Loucy (cell line): ENCODE data around the gene FOXO6.

ENCODE experiments used
- H2AFZ ChIP-seq: fragments of 200-600 bp; sonication (generic); 2 replicates; pipeline ENCODE4 v1.6.0; 2016; ENCODE audit warnings: antibody characterized with exemption, mild to moderate bottlenecking, low read length, moderate library complexity
- H3F3A ChIP-seq: fragments of 200-600 bp; 2 replicates; pipeline ENCODE4 v1.6.0; 2016; ENCODE audit warnings: antibody characterized with exemption, low read depth, mild to moderate bottlenecking
- H3K27me3 ChIP-seq: fragments of 200-600 bp; sonication (generic); 2 replicates; pipeline ENCODE4 v1.6.1; 2014; ENCODE audit warnings: low read length, mild to moderate bottlenecking; ENCODE audit not compliant: insufficient read depth, poor library complexity, severe bottlenecking
- H3K36me3 ChIP-seq: fragments of 200-600 bp; sonication (generic); 2 replicates; pipeline ENCODE4 v1.6.1; 2016; ENCODE audit warnings: low read length; ENCODE audit not compliant: insufficient read depth
- H3K4me1 ChIP-seq: fragments of 200-600 bp; sonication (generic); 2 replicates; pipeline ENCODE4 v1.5.1; 2014; ENCODE audit warnings: low read length, mild to moderate bottlenecking; ENCODE audit not compliant: insufficient read depth, poor library complexity, severe bottlenecking
- H3K4me2 ChIP-seq: fragments of 200-600 bp; sonication (generic); 2 replicates; pipeline ENCODE4 v1.6.0; 2014; ENCODE audit warnings: antibody characterized with exemption, low read length, low read depth, mild to moderate bottlenecking; ENCODE audit not compliant: poor library complexity, severe bottlenecking
- H3K4me3 ChIP-seq: fragments of 200-600 bp; sonication (generic); 2 replicates; pipeline ENCODE4 v1.5.1; 2014; ENCODE audit warnings: low read length, mild to moderate bottlenecking, mixed read lengths; ENCODE audit not compliant: poor library complexity, severe bottlenecking
- H3K79me2 ChIP-seq: fragments of 200-600 bp; sonication (generic); 2 replicates; pipeline ENCODE4 v1.6.1; 2014; ENCODE audit warnings: low read length; ENCODE audit not compliant: insufficient read depth
- H3K9ac ChIP-seq: fragments of 200-600 bp; sonication (generic); 2 replicates; pipeline ENCODE4 v1.6.0; 2014; ENCODE audit warnings: mild to moderate bottlenecking, low read depth, low read length, moderate library complexity; ENCODE audit not compliant: poor library complexity, severe bottlenecking
- H3K9me2 ChIP-seq: fragments of 200-600 bp; sonication (generic); replicated peaks from 2 replicates; pipeline ENCODE4 v1.6.1; 2016; ENCODE audit warnings: low read depth, low read length, mixed read lengths
- H3K9me3 ChIP-seq: fragments of 200-600 bp; sonication (generic); 2 replicates; pipeline ENCODE4 v1.6.1; 2014; ENCODE audit warnings: mild to moderate bottlenecking, antibody characterized with exemption, low read length, low read depth; ENCODE audit not compliant: insufficient read depth
- H4K20me1 ChIP-seq: fragments of 200-600 bp; sonication (generic); 2 replicates; pipeline ENCODE4 v1.6.0; 2014; ENCODE audit warnings: antibody characterized with exemption, low read length, mild to moderate bottlenecking; ENCODE audit not compliant: insufficient read depth, poor library complexity, severe bottlenecking
- EZH2phosphoT487 ChIP-seq: fragments of 200-600 bp; IDR thresholded peaks from 2 replicates; pipeline ENCODE4 v1.6.1; 2018; ENCODE audit warnings: antibody characterized with exemption, mild to moderate bottlenecking, moderate library complexity, borderline replicate concordance
- TF ChIP-seq, protein P1 (sequence below): fragments of 200-600 bp; sonication (generic); conservative IDR thresholded peaks from 2 replicates; pipeline ENCODE4 v1.5.1; 2014; ENCODE audit warnings: mild to moderate bottlenecking, antibody characterized with exemption, low read length

The FOXO6 gene

GRCh38 chr1:41397020-41397419 is 35.8 kb downstream of the FOXO6 start:
- no peaks in the 10 kb centered on the region for H4K20me1 ChIP-seq
- no peaks in the 10 kb centered on the region for H3K27me3 ChIP-seq
- H3F3A ChIP-seq = no peaks in the 10 kb centered on the region
- H3K9me3 ChIP-seq = no peaks in the 10 kb centered on the region
- H3K36me3 ChIP-seq = no peaks in the 10 kb centered on the region
- no peak overlapping the region for H3K4me2 ChIP-seq
- no peak overlapping the region for H2AFZ ChIP-seq
- H3K4me1 ChIP-seq = peaks cover 9% of the 10 kb centered on the region
- H3K9ac ChIP-seq = no peak overlapping the region
- H3K9me2 ChIP-seq = no peaks in the 10 kb centered on the region
- no peak for TF ChIP-seq EZH2phosphoT487
- TF ChIP-seq, protein P1, sequence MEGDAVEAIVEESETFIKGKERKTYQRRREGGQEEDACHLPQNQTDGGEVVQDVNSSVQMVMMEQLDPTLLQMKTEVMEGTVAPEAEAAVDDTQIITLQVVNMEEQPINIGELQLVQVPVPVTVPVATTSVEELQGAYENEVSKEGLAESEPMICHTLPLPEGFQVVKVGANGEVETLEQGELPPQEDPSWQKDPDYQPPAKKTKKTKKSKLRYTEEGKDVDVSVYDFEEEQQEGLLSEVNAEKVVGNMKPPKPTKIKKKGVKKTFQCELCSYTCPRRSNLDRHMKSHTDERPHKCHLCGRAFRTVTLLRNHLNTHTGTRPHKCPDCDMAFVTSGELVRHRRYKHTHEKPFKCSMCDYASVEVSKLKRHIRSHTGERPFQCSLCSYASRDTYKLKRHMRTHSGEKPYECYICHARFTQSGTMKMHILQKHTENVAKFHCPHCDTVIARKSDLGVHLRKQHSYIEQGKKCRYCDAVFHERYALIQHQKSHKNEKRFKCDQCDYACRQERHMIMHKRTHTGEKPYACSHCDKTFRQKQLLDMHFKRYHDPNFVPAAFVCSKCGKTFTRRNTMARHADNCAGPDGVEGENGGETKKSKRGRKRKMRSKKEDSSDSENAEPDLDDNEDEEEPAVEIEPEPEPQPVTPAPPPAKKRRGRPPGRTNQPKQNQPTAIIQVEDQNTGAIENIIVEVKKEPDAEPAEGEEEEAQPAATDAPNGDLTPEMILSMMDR = no peak
- no peak overlapping the region for H3K4me3 ChIP-seq
- no peaks in the 10 kb centered on the region for H3K79me2 ChIP-seq

DNA sequence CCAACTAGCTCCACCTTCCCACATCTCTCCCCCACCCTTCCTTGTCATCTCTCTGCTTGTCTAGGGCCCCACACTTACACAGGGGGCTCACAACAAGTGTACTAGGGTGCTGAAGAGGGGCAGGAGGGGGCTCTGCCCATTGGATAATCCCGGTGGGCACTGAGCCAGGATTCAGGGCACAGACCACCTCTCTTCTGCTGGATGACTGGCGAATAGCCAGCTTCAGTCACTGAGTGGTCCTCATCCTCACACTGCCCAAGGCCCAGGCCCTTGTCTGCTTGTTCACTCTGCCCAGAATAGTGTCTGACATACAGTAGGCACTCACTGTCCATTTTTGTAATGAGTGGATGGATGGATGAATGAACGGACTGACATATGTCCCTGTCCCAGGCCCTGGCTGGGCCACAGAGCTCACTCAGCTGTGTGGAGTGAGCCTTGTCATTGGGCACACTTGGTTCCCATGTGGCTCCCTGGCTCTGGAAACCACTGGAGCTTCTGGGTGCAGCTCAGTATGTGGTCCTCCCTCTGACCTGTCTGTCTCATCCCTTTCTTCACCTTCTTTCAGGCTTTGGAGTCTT is 36.6 kb downstream of the FOXO6 start:
- no peaks in the 10 kb centered on the region for H3K79me2 ChIP-seq
- H3K9me2 ChIP-seq = no peaks in the 10 kb centered on the region
- no peaks in the 10 kb centered on the region for H4K20me1 ChIP-seq
- no peaks in the 10 kb centered on the region for H3K36me3 ChIP-seq
- H2AFZ ChIP-seq = no peak overlapping the region; the same call in 1 of the 2 replicates
- TF ChIP-seq, protein P1 = no peak
- no peak for TF ChIP-seq EZH2phosphoT487
- peaks cover 9% of the 10 kb centered on the region for H3K4me1 ChIP-seq
- H3K27me3 ChIP-seq = no peaks in the 10 kb centered on the region
- H3F3A ChIP-seq = no peaks in the 10 kb centered on the region
- H3K4me3 ChIP-seq = no peak overlapping the region
- H3K4me2 ChIP-seq = no peak overlapping the region
- no peaks in the 10 kb centered on the region for H3K9me3 ChIP-seq
- H3K9ac ChIP-seq = no peak overlapping the region

DNA sequence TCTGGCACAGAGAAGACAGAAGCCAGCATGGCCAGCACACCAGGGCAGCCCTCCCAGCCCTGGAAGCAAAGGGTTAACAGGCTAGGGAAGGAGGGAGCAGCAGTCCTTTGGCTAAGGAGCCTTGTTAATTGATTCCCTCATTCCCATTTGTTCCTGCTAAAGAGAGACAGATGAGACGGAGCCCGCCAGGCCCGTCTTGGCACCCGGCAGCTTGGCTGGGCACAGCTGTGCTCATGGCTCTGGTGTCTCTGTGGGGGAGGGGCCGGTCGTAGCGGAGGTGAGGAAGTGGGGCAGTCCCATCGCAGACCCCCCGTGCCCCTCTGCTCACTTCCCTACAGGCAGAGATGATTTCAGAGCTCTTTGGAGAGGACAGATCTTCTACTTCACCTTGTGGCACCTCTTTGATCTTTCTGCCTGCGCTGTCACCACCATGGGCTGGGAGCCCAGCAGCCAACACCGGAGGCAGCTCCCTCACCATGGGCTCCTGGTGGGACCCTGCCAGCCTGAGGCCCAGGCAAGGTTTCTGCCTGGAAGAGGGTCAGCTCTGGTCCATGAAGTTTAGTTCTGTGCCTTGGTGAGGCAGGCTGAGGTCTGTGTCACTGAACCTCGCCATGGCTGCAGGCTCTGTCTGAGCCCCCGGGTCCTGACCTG is 38.0 kb downstream of the FOXO6 start:
- TF ChIP-seq, protein P1 = no peak
- TF ChIP-seq EZH2phosphoT487 = no peak
- no peaks in the 10 kb centered on the region for H3K36me3 ChIP-seq
- no peak overlapping the region for H2AFZ ChIP-seq
- peaks cover 21% of the 10 kb centered on the region for H3K4me1 ChIP-seq
- H3K4me3 ChIP-seq = no peak overlapping the region
- H3K9me3 ChIP-seq = no peaks in the 10 kb centered on the region
- no peak overlapping the region for H3K9ac ChIP-seq
- H4K20me1 ChIP-seq = no peaks in the 10 kb centered on the region
- no peak overlapping the region for H3K4me2 ChIP-seq
- H3K9me2 ChIP-seq = no peaks in the 10 kb centered on the region
- no peaks in the 10 kb centered on the region for H3K79me2 ChIP-seq
- no peaks in the 10 kb centered on the region for H3F3A ChIP-seq
- H3K27me3 ChIP-seq = no peaks in the 10 kb centered on the region
